OCI-LY1 (cell line): Measurements from ENCODE around the gene ZSWIM5.

Experiments
- H2AFZ ChIP-seq: fragments of 200-600 bp; sonication (generic), shearing (Covaris generic); 2 replicates; pipeline ENCODE4 v1.6.0; 2014; ENCODE audit warnings: antibody characterized with exemption, mild to moderate bottlenecking, low read length
- H3F3A ChIP-seq: fragments of 200-600 bp; sonication (generic), shearing (Covaris generic); 2 replicates; pipeline ENCODE4 v1.6.0; 2014; ENCODE audit warnings: mild to moderate bottlenecking, antibody characterized with exemption, low read length, moderate library complexity; ENCODE audit not compliant: insufficient read depth
- H3K27ac ChIP-seq: fragments of 200-600 bp; sonication (generic); 2 replicates; pipeline ENCODE4 v1.5.1; 2014; ENCODE audit warnings: low read length, mixed run types, mild to moderate bottlenecking, low read depth; ENCODE audit not compliant: poor library complexity, severe bottlenecking
- H3K27me3 ChIP-seq: fragments of 200-600 bp; sonication (generic); 2 replicates; pipeline ENCODE4 v1.6.0; 2014; ENCODE audit warnings: antibody characterized with exemption, mild to moderate bottlenecking, low read length, moderate library complexity; ENCODE audit not compliant: insufficient read depth
- H3K36me3 ChIP-seq: fragments of 200-600 bp; sonication (generic); 2 replicates; pipeline ENCODE4 v1.6.1; 2014; ENCODE audit warnings: mild to moderate bottlenecking, antibody characterized with exemption, low read length, moderate library complexity, mixed read lengths; ENCODE audit not compliant: insufficient read depth
- H3K4me1 ChIP-seq: fragments of 200-600 bp; sonication (generic); 2 replicates; pipeline ENCODE4 v1.5.1; 2014; ENCODE audit warnings: mild to moderate bottlenecking, low read length, moderate library complexity; ENCODE audit not compliant: insufficient read depth, severe bottlenecking
- H3K4me2 ChIP-seq: fragments of 200-600 bp; sonication (generic), shearing (Covaris generic); 2 replicates; pipeline ENCODE4 v1.6.1; 2014; ENCODE audit warnings: low read length
- H3K4me3 ChIP-seq: fragments of 200-600 bp; sonication (generic); 2 replicates; pipeline ENCODE4 v1.5.1; 2014; ENCODE audit warnings: low read length, low read depth, mild to moderate bottlenecking, mixed read lengths; ENCODE audit not compliant: poor library complexity, severe bottlenecking
- H3K79me2 ChIP-seq: fragments of 200-600 bp; shearing (Covaris generic); 2 replicates; pipeline ENCODE4 v1.6.1; 2016; ENCODE audit warnings: mixed run types, low read length, mixed read lengths; ENCODE audit not compliant: insufficient read depth
- H3K9ac ChIP-seq: fragments of 200-600 bp; sonication (generic), shearing (Covaris generic); 2 replicates; pipeline ENCODE4 v1.6.1; 2014; ENCODE audit warnings: mild to moderate bottlenecking, low read length, mixed read lengths
- H3K9me2 ChIP-seq: fragments of 200-600 bp; sonication (generic), shearing (Covaris generic); 2 replicates; pipeline ENCODE4 v1.6.1; 2014; ENCODE audit warnings: low read depth, mild to moderate bottlenecking, low read length, mixed read lengths
- H3K9me3 ChIP-seq: fragments of 200-600 bp; shearing (Covaris generic); 2 replicates; pipeline ENCODE4 v1.6.1; 2014; ENCODE audit warnings: low read length, mixed read lengths
- H4K20me1 ChIP-seq: fragments of 200-600 bp; sonication (generic), shearing (Covaris generic); 2 replicates; pipeline ENCODE4 v1.6.0; 2016; ENCODE audit warnings: mild to moderate bottlenecking, low read length; ENCODE audit not compliant: insufficient read depth
- EZH2 ChIP-seq: fragments of 200-600 bp; sonication (generic), shearing (Covaris generic); IDR thresholded peaks from 2 replicates; pipeline ENCODE4 v1.8.0; 2017; ENCODE audit warnings: borderline replicate concordance, mixed run types, mild to moderate bottlenecking, antibody characterized with exemption, low read length, moderate library complexity, mixed read lengths
- TF ChIP-seq, protein P1 (sequence below): fragments of 200-600 bp; sonication (generic), shearing (Covaris generic); IDR thresholded peaks from 2 replicates; pipeline ENCODE4 v1.5.1; 2017; ENCODE audit warnings: mild to moderate bottlenecking, antibody characterized with exemption, low read length, moderate library complexity, mixed read lengths

Gene ZSWIM5

DNA sequence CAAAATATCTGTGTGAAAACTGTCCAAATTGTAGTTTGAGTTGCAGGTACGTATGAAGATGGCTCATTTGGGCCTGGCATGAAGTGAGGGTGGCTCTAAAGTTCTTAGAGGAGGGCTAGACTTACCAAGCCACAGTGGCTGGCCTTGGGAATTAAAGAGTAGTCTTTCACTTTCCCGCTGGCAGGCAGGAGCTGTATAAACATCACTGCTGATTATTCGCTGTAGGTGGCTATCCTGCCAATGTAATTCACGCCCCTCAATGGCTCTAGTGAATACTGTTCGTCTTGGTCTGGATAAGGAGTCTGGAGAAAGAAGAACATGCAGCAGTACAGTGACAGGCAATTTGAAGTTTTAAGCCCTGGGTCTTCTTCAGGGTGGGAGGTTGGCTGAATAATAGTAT, 163.3 kb downstream of the ZSWIM5 start:
- no peak overlapping the region for H3K4me3 ChIP-seq
- no peak overlapping the region for H3K4me2 ChIP-seq
- no peak for TF ChIP-seq EZH2
- TF ChIP-seq, protein P1, sequence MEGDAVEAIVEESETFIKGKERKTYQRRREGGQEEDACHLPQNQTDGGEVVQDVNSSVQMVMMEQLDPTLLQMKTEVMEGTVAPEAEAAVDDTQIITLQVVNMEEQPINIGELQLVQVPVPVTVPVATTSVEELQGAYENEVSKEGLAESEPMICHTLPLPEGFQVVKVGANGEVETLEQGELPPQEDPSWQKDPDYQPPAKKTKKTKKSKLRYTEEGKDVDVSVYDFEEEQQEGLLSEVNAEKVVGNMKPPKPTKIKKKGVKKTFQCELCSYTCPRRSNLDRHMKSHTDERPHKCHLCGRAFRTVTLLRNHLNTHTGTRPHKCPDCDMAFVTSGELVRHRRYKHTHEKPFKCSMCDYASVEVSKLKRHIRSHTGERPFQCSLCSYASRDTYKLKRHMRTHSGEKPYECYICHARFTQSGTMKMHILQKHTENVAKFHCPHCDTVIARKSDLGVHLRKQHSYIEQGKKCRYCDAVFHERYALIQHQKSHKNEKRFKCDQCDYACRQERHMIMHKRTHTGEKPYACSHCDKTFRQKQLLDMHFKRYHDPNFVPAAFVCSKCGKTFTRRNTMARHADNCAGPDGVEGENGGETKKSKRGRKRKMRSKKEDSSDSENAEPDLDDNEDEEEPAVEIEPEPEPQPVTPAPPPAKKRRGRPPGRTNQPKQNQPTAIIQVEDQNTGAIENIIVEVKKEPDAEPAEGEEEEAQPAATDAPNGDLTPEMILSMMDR, result no peak
- no peaks in the 10 kb centered on the region for H3K4me1 ChIP-seq
- no peak overlapping the region for H3K9ac ChIP-seq
- no peak overlapping the region for H2AFZ ChIP-seq
- no peaks in the 10 kb centered on the region for H4K20me1 ChIP-seq
- no peaks in the 10 kb centered on the region for H3K9me2 ChIP-seq
- H3K27ac ChIP-seq, result no peak overlapping the region
- no peaks in the 10 kb centered on the region for H3K36me3 ChIP-seq
- H3K79me2 ChIP-seq, result no peaks in the 10 kb centered on the region
- H3F3A ChIP-seq, result no peaks in the 10 kb centered on the region
- H3K27me3 ChIP-seq, result no peaks in the 10 kb centered on the region
- H3K9me3 ChIP-seq, result no peaks in the 10 kb centered on the region

DNA sequence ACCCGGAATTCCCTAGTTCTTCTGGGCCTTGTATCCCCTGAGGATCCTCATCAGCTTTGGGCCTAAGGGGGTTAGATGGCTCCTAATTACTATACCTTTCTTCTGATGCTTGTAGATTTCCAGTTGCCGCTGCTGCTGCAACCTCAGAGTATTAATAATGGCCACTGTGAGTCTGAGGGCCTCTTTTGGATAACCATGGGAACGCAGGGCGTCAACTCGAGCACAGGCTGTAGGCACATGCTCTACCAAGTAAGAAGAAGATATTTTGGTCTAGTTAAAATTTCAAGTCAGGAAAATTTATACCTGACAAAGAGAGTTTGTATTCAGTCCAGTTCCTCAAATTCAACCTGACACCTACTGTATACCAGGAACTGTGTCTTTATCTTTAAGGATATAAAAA, 166.1 kb downstream of the ZSWIM5 start:
- TF ChIP-seq EZH2, result no peak
- TF ChIP-seq, protein P1, result no peak
- Histone ChIP-seq H3K4me2 (no peak overlapping the region), H3K9me3 (no peaks in the 10 kb centered on the region), H2AFZ (no peak overlapping the region), H3K36me3 (no peaks in the 10 kb centered on the region), H3K27me3 (no peaks in the 10 kb centered on the region), H3K27ac (no peak overlapping the region), H3K4me3 (no peak overlapping the region), H3K9ac (no peak overlapping the region), H3K79me2 (no peaks in the 10 kb centered on the region), H3K4me1 (peaks cover 5% of the 10 kb centered on the region), H4K20me1 (no peaks in the 10 kb centered on the region), H3K9me2 (no peaks in the 10 kb centered on the region), H3F3A (no peaks in the 10 kb centered on the region)

DNA sequence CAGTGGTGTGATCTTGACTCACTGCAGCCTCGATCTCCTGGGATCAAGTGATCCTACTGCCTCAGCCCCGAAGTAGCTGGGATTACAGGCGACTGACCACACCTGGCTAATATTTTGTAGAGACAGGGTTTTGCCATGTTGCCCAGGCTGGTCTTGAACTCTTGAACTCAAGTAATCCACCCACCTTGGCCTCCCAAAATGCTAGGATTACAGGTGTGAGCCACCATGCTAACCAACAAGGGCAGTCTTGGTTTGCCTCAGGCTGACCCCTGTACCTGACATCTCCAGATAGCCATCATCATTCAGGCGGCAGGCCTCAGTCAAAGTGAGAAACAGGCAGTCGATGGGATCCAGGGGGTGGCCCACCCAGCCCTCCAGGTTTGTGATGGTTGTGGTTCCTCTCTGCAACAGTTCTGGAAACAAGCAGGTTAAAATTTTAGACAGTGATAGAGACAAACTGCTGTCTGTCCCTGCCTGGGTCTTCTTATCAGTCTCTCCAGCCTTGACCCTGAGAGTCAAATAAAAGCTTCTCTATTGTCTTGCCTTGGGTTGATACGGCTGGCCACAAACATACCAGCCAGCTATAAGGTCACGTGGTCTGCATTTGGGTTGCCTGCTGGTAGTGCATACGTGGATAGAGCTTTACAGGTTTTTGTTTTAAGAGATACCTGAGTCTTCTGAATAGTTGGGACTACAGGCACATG, 167.6 kb downstream of the ZSWIM5 start:
- H2AFZ ChIP-seq, result no peak overlapping the region
- H3K79me2 ChIP-seq, result no peaks in the 10 kb centered on the region
- H3F3A ChIP-seq, result no peaks in the 10 kb centered on the region
- H3K9me3 ChIP-seq, result no peaks in the 10 kb centered on the region
- no peak overlapping the region for H3K27ac ChIP-seq
- no peaks in the 10 kb centered on the region for H4K20me1 ChIP-seq
- no peak for TF ChIP-seq EZH2
- TF ChIP-seq, protein P1, result no peak
- no peaks in the 10 kb centered on the region for H3K9me2 ChIP-seq
- peaks cover 6% of the 10 kb centered on the region for H3K4me1 ChIP-seq
- no peak overlapping the region for H3K4me3 ChIP-seq
- H3K4me2 ChIP-seq, result no peak overlapping the region
- no peak overlapping the region for H3K9ac ChIP-seq
- no peaks in the 10 kb centered on the region for H3K36me3 ChIP-seq
- H3K27me3 ChIP-seq, result no peaks in the 10 kb centered on the region
